ENCODE results near the gene GAS2. TPM values are rescaled to one million over a fixed set of nuclear protein-coding genes. Genes with fewer than 3 reads are reported as not detected.

Gene GAS2
- total RNA-seq, 8 experiments from 2014 or later: 1.5 to 4.8 (median 2.9) TPM

GRCh38 chr11:22787055-22787454, 120.6 kb downstream of the GAS2 start:
- in situ Hi-C loops (cut with MboI; ENCODE audit: low pct_unique_long_range_greater_than_20kb in 2 of 9, low sequenced_read_pairs in 9 of 9, unreplicated experiment in 9 of 9): loop anchor here in 8 of 9 experiments (25.0 kb wide), 1 partner anchor 450 kb away; the partner anchor contains the start of gene SLC17A6 (in 8 of the 8)
- Histone ChIP-seq H3K4me1 (replicated peaks in 1 of 2) (peaks cover 6 to 17% of the 10 kb centered on the region in 2 donors), H3K27ac (no peak overlapping the region), H3K4me3 (no peak overlapping the region)
- ATAC-seq (replicated peaks in 6 of 8): no peak
- 40 to 94% (median 70%) methylated on average over 2 of the region's 2 CpGs; no CpG with 5 or more reads in 4 of the 10 experiments for WGBS, 10 experiments

- in situ Hi-C loops (cut with MboI; ENCODE audit: low pct_unique_long_range_greater_than_20kb in 2 of 9, low sequenced_read_pairs in 9 of 9, unreplicated experiment in 9 of 9): loop anchor here in 8 of 9 experiments (25.0 kb wide), 1 partner anchor 450 kb away; the partner anchor contains the start of gene SLC17A6 (in 8 of the 8)
- H3K27ac ChIP-seq: no peak overlapping the region
- H3K4me1 ChIP-seq (replicated peaks in 1 of 2): peaks cover 10 to 21% of the 10 kb centered on the region in 2 donors
- H3K4me3 ChIP-seq: no peak overlapping the region
- 11 to 50% (median 22%) methylated on average over 3 to 9 of the region's 9 CpGs for WGBS, 10 experiments
- ATAC-seq (replicated peaks in 6 of 8): peak; percentile 36 to 63 (median 54)
Observed at GRCh38 chr11:22787551-22788162, 121.2 kb downstream of the GAS2 start.

- in situ Hi-C loops (cut with MboI; ENCODE audit: low pct_unique_long_range_greater_than_20kb in 2 of 9, low sequenced_read_pairs in 9 of 9, unreplicated experiment in 9 of 9): loop anchor here in 8 of 9 experiments (25.0 kb wide), 1 partner anchor 455 kb away; the partner anchor contains the start of gene SLC17A6 (in 8 of the 8)
- 0 to 33% (median 0%) methylated on average over 1 to 3 of the region's 3 CpGs; no CpG with 5 or more reads in 1 of the 10 experiments for WGBS, 10 experiments
- peaks cover 7 to 13% of the 10 kb centered on the region in 2 donors for H3K4me1 ChIP-seq (replicated peaks in 1 of 2)
- ATAC-seq (replicated peaks in 6 of 8): peak in 7 of 8 experiments; percentile 91 to 99 (median 96)
- no peak overlapping the region for H3K4me3 ChIP-seq
- H3K27ac ChIP-seq: no peak overlapping the region
Observed at GRCh38 chr11:22792497-22792896, 126.1 kb downstream of the GAS2 start.

GRCh38 chr11:22795914-22796313, 129.5 kb downstream of the GAS2 start:
- H3K4me1 ChIP-seq (replicated peaks in 1 of 2): peaks cover 7 to 20% of the 10 kb centered on the region in 2 donors
- H3K27ac ChIP-seq: no peak overlapping the region
- no peak for ATAC-seq (replicated peaks in 6 of 8)
- H3K4me3 ChIP-seq: no peak overlapping the region
- 0 to 92% (median 33%) methylated on average over 1 of the region's 1 CpG; no CpG with 5 or more reads in 2 of the 10 experiments for WGBS, 10 experiments
- in situ Hi-C loops (cut with MboI; ENCODE audit: low pct_unique_long_range_greater_than_20kb in 2 of 9, low sequenced_read_pairs in 9 of 9, unreplicated experiment in 9 of 9): loop anchor here in 8 of 9 experiments (25.0 kb wide), 1 partner anchor 459 kb away; the partner anchor contains the start of gene SLC17A6 (in 8 of the 8)

- WGBS, 10 experiments: 52 to 100% (median 78%) methylated on average over 2 to 3 of the region's 3 CpGs; no CpG with 5 or more reads in 3 of the 10 experiments
- H3K27ac ChIP-seq: no peak overlapping the region
- in situ Hi-C loops (cut with MboI; ENCODE audit: low pct_unique_long_range_greater_than_20kb in 2 of 9, low sequenced_read_pairs in 9 of 9, unreplicated experiment in 9 of 9): loop anchor here in 8 of 9 experiments (25.0 kb wide), 1 partner anchor 460 kb away; the partner anchor contains the start of gene SLC17A6 (in 8 of the 8)
- ATAC-seq (replicated peaks in 6 of 8): peak in 5 of 8 experiments; percentile 59 to 71 (median 68)
- no peak overlapping the region for H3K4me3 ChIP-seq
- peaks cover 7 to 23% of the 10 kb centered on the region in 2 donors for H3K4me1 ChIP-seq (replicated peaks in 1 of 2)
Observed at GRCh38 chr11:22797047-22797446, 130.6 kb downstream of the GAS2 start.

- 0 to 90% (median 31%) methylated on average over 1 of the region's 1 CpG; no CpG with 5 or more reads in 2 of the 10 experiments for WGBS, 10 experiments
- peaks cover 0 to 16% of the 10 kb centered on the region in 2 donors for H3K4me1 ChIP-seq (replicated peaks in 1 of 2)
- no peak overlapping the region for H3K4me3 ChIP-seq
- H3K27ac ChIP-seq: no peak overlapping the region
- in situ Hi-C loops (cut with MboI; ENCODE audit: low pct_unique_long_range_greater_than_20kb in 2 of 9, low sequenced_read_pairs in 9 of 9, unreplicated experiment in 9 of 9): loop anchor here in 8 of 9 experiments (25.0 kb wide), 1 partner anchor 462 kb away; the partner anchor contains the start of gene SLC17A6 (in 8 of the 8)
- no peak for ATAC-seq (replicated peaks in 6 of 8)
Observed at GRCh38 chr11:22798901-22799300, 132.5 kb downstream of the GAS2 start.

- Histone ChIP-seq H3K4me3 (no peak overlapping the region), H3K4me1 (replicated peaks in 1 of 2) (peaks cover 0 to 16% of the 10 kb centered on the region in 2 donors), H3K27ac (no peak overlapping the region)
- in situ Hi-C loops (cut with MboI; ENCODE audit: low pct_unique_long_range_greater_than_20kb in 2 of 9, low sequenced_read_pairs in 9 of 9, unreplicated experiment in 9 of 9): no loop called here
- WGBS, 10 experiments: 13 to 100% (median 80%) methylated on average over 1 to 5 of the region's 5 CpGs; no CpG with 5 or more reads in 1 of the 10 experiments
- ATAC-seq (replicated peaks in 6 of 8): no peak
Observed at GRCh38 chr11:22800482-22800881, 134.1 kb downstream of the GAS2 start.

- ATAC-seq (replicated peaks in 6 of 8): no peak
- WGBS, 10 experiments: 26 to 96% (median 64%) methylated on average over 1 to 4 of the region's 4 CpGs; no CpG with 5 or more reads in 1 of the 10 experiments
- in situ Hi-C loops (cut with MboI; ENCODE audit: low pct_unique_long_range_greater_than_20kb in 2 of 9, low sequenced_read_pairs in 9 of 9, unreplicated experiment in 9 of 9): no loop called here
- Histone ChIP-seq H3K27ac (no peak overlapping the region), H3K4me1 (replicated peaks in 1 of 2) (peaks cover 0 to 11% of the 10 kb centered on the region in 2 donors), H3K4me3 (no peak overlapping the region)
Observed at GRCh38 chr11:22802861-22803260, 136.4 kb downstream of the GAS2 start.

GRCh38 chr11:22807391-22807790, 141.0 kb downstream of the GAS2 start:
- no peak for ATAC-seq (replicated peaks in 6 of 8)
- in situ Hi-C loops (cut with MboI; ENCODE audit: low pct_unique_long_range_greater_than_20kb in 2 of 9, low sequenced_read_pairs in 9 of 9, unreplicated experiment in 9 of 9): no loop called here
- Histone ChIP-seq H3K4me3 (no peak overlapping the region), H3K27ac (no peak overlapping the region), H3K4me1 (replicated peaks in 1 of 2) (peaks cover 0 to 3% of the 10 kb centered on the region in 2 donors)
- WGBS, 10 experiments: 9 to 100% (median 67%) methylated on average over 1 to 2 of the region's 2 CpGs; no CpG with 5 or more reads in 3 of the 10 experiments

GRCh38 chr11:22807855-22808570, 141.6 kb downstream of the GAS2 start:
- H3K27ac ChIP-seq: no peak overlapping the region
- H3K4me1 ChIP-seq (replicated peaks in 1 of 2): peaks cover 0 to 3% of the 10 kb centered on the region in 2 donors
- peak in 3 of 8 experiments; percentile 55 to 72 (median 64) for ATAC-seq (replicated peaks in 6 of 8)
- 60 to 85% (median 76%) methylated on average over 1 to 2 of the region's 2 CpGs; no CpG with 5 or more reads in 2 of the 10 experiments for WGBS, 10 experiments
- no peak overlapping the region for H3K4me3 ChIP-seq
- in situ Hi-C loops (cut with MboI; ENCODE audit: low pct_unique_long_range_greater_than_20kb in 2 of 9, low sequenced_read_pairs in 9 of 9, unreplicated experiment in 9 of 9): no loop called here

GRCh38 chr11:22808571-22809197, 142.3 kb downstream of the GAS2 start:
- Histone ChIP-seq H3K27ac (no peak overlapping the region), H3K4me1 (replicated peaks in 1 of 2) (peaks cover 0 to 3% of the 10 kb centered on the region in 2 donors), H3K4me3 (no peak overlapping the region)
- no peak for ATAC-seq (replicated peaks in 6 of 8)
- in situ Hi-C loops (cut with MboI; ENCODE audit: low pct_unique_long_range_greater_than_20kb in 2 of 9, low sequenced_read_pairs in 9 of 9, unreplicated experiment in 9 of 9): no loop called here
- 62 to 100% (median 94%) methylated on average over 1 to 3 of the region's 3 CpGs; no CpG with 5 or more reads in 2 of the 10 experiments for WGBS, 10 experiments

GRCh38 chr11:22809893-22810292, 143.5 kb downstream of the GAS2 start:
- no peak overlapping the region for H3K27ac ChIP-seq
- in situ Hi-C loops (cut with MboI; ENCODE audit: low pct_unique_long_range_greater_than_20kb in 2 of 9, low sequenced_read_pairs in 9 of 9, unreplicated experiment in 9 of 9): no loop called here
- 37 to 100% (median 94%) methylated on average over 1 to 3 of the region's 3 CpGs; no CpG with 5 or more reads in 3 of the 10 experiments for WGBS, 10 experiments
- H3K4me3 ChIP-seq: no peak overlapping the region
- H3K4me1 ChIP-seq (replicated peaks in 1 of 2): peaks cover 0 to 3% of the 10 kb centered on the region in 2 donors
- no peak for ATAC-seq (replicated peaks in 6 of 8)
